HL-60 (cell line): ENCODE data around the gene BSG.

Source experiments
- DNase-seq, 2 experiments: peaks; one replicate each; pipeline ENCODE4 v3.0.0-alpha.2; 2010 to 2020; ENCODE audit warnings: low read depth in 1 of 2, low spot score in 1 of 2
- H3K27ac ChIP-seq: fragments of 250-450 bp; sonication (Bioruptor Pico); replicated peaks from 2 replicates; pipeline ENCODE4 v1.5.1; 2020; ENCODE audit warnings: mild to moderate bottlenecking, moderate library complexity
- H3K27me3 ChIP-seq: fragments of 250-450 bp; sonication (Bioruptor Pico); 2 replicates; pipeline ENCODE4 v1.5.1; 2021; ENCODE audit warnings: mild to moderate bottlenecking, moderate library complexity; ENCODE audit not compliant: insufficient read depth, poor library complexity, severe bottlenecking
- H3K4me3 ChIP-seq: replicated peaks from 2 replicates; pipeline ENCODE4 v1.5.1; 2011; ENCODE audit warnings: mild to moderate bottlenecking, control low read depth, low read length; ENCODE audit not compliant: insufficient read depth
- GABPA ChIP-seq: IDR thresholded peaks from 2 replicates; pipeline ENCODE4 v1.6.1; 2012; ENCODE audit warnings: low read depth
- POLR2AphosphoS5 ChIP-seq: IDR thresholded peaks from 2 replicates; pipeline ENCODE4 v1.6.1; 2012; ENCODE audit warnings: low read depth
- SPI1 ChIP-seq: IDR thresholded peaks from 2 replicates; pipeline ENCODE4 v1.6.1; 2012; ENCODE audit warnings: low read depth, mild to moderate bottlenecking, borderline replicate concordance
- TF ChIP-seq, protein P1 (sequence below): IDR thresholded peaks from one replicate; pipeline ENCODE4 v1.5.1; 2011; ENCODE audit warnings: low read length, control low read depth, inconsistent platforms; ENCODE audit not compliant: insufficient read depth
- TF ChIP-seq, protein P2 (sequence below): IDR thresholded peaks from 2 replicates; pipeline ENCODE4 v1.6.1; 2012; ENCODE audit warnings: low read depth; ENCODE audit not compliant: insufficient replicate concordance

Gene BSG

GRCh38 chr19:617551-618246 is 45.3 kb downstream of the BSG start:
- TF ChIP-seq POLR2AphosphoS5 (no peak), GABPA (no peak), SPI1 (no peak)
- TF ChIP-seq, protein P1, sequence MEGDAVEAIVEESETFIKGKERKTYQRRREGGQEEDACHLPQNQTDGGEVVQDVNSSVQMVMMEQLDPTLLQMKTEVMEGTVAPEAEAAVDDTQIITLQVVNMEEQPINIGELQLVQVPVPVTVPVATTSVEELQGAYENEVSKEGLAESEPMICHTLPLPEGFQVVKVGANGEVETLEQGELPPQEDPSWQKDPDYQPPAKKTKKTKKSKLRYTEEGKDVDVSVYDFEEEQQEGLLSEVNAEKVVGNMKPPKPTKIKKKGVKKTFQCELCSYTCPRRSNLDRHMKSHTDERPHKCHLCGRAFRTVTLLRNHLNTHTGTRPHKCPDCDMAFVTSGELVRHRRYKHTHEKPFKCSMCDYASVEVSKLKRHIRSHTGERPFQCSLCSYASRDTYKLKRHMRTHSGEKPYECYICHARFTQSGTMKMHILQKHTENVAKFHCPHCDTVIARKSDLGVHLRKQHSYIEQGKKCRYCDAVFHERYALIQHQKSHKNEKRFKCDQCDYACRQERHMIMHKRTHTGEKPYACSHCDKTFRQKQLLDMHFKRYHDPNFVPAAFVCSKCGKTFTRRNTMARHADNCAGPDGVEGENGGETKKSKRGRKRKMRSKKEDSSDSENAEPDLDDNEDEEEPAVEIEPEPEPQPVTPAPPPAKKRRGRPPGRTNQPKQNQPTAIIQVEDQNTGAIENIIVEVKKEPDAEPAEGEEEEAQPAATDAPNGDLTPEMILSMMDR = no peak
- TF ChIP-seq, protein P2, sequence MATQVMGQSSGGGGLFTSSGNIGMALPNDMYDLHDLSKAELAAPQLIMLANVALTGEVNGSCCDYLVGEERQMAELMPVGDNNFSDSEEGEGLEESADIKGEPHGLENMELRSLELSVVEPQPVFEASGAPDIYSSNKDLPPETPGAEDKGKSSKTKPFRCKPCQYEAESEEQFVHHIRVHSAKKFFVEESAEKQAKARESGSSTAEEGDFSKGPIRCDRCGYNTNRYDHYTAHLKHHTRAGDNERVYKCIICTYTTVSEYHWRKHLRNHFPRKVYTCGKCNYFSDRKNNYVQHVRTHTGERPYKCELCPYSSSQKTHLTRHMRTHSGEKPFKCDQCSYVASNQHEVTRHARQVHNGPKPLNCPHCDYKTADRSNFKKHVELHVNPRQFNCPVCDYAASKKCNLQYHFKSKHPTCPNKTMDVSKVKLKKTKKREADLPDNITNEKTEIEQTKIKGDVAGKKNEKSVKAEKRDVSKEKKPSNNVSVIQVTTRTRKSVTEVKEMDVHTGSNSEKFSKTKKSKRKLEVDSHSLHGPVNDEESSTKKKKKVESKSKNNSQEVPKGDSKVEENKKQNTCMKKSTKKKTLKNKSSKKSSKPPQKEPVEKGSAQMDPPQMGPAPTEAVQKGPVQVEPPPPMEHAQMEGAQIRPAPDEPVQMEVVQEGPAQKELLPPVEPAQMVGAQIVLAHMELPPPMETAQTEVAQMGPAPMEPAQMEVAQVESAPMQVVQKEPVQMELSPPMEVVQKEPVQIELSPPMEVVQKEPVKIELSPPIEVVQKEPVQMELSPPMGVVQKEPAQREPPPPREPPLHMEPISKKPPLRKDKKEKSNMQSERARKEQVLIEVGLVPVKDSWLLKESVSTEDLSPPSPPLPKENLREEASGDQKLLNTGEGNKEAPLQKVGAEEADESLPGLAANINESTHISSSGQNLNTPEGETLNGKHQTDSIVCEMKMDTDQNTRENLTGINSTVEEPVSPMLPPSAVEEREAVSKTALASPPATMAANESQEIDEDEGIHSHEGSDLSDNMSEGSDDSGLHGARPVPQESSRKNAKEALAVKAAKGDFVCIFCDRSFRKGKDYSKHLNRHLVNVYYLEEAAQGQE = no peak
- H3K27me3 ChIP-seq = no peaks in the 10 kb centered on the region
- DNase-seq = no peak
- no peak overlapping the region for H3K27ac ChIP-seq
- H3K4me3 ChIP-seq = no peak overlapping the region

DNA sequence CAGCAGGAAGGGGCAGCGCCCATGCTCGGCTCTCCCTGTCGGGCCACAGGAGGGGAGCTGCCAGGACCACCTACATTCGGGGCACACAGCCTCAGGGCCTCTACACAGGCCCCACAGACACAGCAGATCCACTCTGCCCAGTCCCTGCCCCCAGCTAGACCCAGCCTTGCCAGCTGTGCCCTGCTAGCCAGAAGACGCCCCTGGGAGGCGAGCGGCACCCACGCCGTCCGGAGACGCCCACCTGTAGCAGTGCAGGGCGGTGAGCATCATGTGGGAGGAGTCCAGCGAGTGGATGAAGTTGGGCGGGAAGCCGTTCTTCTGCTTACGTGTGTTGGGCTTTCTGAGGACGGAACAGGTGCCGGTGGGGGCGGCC is 45.8 kb downstream of the BSG start:
- H3K27ac ChIP-seq = no peak overlapping the region
- DNase-seq = no peak
- TF ChIP-seq, protein P2 = no peak
- TF ChIP-seq SPI1 = no peak
- no peak for TF ChIP-seq GABPA
- no peak for TF ChIP-seq POLR2AphosphoS5
- TF ChIP-seq, protein P1 = no peak

GRCh38 chr19:618674-619285 is 46.4 kb downstream of the BSG start:
- TF ChIP-seq, protein P2 = no peak
- TF ChIP-seq SPI1 (no peak), POLR2AphosphoS5 (no peak), GABPA (no peak)
- TF ChIP-seq, protein P1 = no peak
- Histone ChIP-seq H3K27me3 (no peaks in the 10 kb centered on the region), H3K27ac (no peak overlapping the region), H3K4me3 (no peak overlapping the region)
- DNase-seq = no peak

More for the DNA sequence above, 45.8 kb downstream of the BSG start:
- Histone ChIP-seq H3K27me3 (no peaks in the 10 kb centered on the region), H3K4me3 (no peak overlapping the region)
